COLO668 (cell line): ENCODE results near the gene MAD1L1.
A peak's percentile ranks its signal among the peaks of the same experiment; 100 is the strongest.

ENCODE experiments used
- DNase-seq: peaks from one replicate; lab custom pipeline; 2025; ENCODE audit not compliant: unreplicated experiment; lab: John Stamatoyannopoulos, UW

The MAD1L1 gene

DNA sequence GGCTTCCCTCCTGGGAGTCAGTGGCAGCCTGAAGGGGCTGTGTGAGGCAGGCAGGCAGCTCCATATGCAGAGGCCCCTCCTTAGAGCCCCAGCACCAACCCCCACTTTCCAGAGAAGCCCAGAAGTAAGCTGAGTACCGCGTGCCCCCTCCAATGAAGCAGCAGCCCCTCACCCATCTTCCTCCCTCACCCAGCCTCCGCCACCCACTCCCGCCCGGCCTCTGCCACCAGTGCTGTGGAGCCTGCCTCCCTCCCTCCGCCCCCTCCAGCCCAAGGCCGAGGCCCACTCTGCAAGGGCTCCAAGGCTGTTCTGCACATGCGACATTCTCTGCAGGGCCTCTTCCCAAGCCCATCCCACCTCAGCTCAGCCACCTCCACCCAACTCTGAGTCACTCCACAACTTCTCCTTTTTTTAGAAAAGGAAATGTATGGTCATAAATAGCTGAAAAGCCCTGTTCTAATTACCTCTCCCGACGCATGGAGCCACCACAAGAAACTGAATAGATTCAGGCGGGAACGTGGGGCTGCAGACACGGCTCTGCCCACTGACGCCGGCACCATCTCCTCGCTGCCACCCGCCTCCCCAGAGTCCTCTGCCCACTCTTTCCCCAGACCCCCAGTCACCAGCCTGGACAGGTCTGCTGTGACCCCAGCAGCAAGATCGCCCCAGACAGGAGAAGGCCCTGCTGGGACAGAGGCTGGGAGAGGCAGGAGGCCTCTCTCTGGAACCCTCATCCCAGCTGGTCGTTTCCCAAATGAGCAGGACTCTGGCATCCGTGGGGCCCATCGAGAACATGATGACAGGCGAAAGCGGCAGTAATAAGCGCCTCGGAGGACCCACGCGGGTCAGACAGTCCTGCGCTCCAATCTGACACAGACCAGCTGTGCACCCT is 213.9 kb downstream of the MAD1L1 start:
- DNase-seq, result no peak

DNA sequence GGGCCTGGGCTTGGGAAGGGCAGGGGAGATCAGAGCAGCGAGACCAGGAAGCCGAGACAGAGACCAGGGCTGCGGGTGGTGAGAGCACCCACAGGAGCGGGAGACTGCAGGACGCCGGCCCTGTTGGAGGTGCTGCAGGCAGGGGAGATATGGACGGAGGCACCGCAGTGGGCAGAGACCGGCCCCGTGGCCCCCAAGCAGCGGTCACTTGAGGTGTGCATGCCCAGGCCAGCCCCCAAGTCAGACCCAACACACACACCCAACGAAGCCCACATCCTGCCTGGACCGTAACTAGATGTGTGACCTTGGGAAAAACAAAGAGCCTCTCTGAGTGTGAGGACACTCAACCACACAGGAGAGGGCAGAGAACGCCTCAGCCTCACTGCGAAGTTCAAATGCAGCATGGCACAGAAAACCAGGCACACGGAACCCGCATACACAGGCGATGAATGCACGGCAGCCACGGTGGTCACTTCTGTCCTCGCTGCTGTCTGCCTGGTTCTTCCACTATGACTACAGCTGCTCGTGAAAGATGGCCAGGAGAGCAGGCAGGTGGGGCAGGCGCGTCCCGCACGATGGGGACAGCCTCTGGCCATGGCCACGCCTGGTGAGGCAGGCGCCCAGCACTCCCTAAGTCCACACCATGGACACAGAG is 214.7 kb downstream of the MAD1L1 start:
- no peak for DNase-seq

- no peak for DNase-seq
Observed at GRCh38 chr7:2017481-2017891, 215.3 kb downstream of the MAD1L1 start.

GRCh38 chr7:2016761-2017480 is 215.8 kb downstream of the MAD1L1 start:
- peak; percentile 74 for DNase-seq

DNA sequence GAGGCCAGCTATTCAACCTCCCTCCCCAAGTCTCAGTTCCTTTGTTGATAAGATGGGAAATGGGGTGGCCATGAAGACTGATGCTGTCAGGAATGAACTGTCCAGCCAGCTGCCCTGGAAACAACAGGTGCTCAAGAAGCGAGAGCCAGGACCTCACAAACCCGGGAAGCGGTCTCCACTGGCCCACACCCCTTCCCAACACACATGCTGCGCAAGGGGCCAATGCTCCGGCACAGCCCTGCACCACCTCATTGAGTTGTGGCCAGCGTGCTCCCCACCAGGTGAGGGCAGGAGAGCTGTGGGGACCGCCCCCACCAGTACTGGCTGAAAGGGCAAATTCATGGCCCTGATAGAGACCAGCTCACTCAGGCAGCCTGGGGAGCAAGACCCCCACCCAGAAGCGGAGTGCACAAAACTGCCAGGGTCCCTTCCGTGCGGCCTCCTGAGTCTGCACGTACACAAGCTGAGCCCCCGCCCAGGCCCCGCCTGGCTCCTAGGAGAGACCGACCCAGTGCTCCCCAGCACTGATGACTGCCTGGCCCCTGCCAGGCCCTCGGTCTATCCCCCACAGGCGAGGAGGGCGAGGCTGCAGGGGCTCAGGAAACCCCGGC is 216.6 kb downstream of the MAD1L1 start:
- no peak for DNase-seq

GRCh38 chr7:2015251-2015871 is 217.4 kb downstream of the MAD1L1 start:
- DNase-seq, result no peak

DNA sequence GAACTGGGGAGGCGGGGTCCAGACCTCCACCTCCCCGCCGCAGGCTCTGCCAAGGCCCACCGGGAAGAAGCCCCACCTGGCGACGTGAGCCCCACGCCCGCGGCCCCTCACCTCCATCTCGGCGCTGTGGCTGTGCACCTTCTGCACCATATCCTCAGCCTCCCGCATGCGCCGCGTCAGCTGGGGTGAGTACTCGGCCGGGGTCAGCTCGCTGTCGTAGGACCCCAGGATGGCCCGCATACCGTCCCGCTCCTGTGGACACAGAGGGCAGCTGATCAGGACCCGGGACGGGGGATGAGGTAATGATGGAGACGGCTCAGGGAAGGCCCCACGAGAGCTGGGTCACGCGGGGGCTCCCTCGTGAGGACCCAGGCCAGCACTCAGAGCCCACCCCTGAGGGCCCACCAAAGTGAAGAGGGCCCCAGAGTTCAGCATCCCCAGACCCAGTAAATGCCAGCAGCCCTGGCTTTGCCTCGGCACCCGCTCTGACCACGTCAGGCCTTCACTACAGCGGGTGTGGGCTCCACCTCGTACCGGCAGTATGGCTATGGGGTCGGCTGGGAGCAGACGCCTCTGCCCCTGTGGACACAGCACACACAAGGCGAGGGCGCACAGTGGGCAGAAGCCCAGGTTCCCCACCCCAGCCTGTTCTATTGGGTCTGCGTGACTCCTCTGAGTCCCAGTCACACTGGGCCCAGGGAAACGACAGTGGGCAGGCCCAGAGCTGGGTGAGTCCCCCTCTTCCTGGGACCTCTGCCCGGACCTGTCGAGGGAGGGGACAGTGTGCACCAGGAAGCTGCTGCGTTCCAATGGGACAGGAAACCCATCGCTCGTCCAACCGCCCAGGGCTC is 218.1 kb downstream of the MAD1L1 start:
- DNase-seq, result no peak

DNA sequence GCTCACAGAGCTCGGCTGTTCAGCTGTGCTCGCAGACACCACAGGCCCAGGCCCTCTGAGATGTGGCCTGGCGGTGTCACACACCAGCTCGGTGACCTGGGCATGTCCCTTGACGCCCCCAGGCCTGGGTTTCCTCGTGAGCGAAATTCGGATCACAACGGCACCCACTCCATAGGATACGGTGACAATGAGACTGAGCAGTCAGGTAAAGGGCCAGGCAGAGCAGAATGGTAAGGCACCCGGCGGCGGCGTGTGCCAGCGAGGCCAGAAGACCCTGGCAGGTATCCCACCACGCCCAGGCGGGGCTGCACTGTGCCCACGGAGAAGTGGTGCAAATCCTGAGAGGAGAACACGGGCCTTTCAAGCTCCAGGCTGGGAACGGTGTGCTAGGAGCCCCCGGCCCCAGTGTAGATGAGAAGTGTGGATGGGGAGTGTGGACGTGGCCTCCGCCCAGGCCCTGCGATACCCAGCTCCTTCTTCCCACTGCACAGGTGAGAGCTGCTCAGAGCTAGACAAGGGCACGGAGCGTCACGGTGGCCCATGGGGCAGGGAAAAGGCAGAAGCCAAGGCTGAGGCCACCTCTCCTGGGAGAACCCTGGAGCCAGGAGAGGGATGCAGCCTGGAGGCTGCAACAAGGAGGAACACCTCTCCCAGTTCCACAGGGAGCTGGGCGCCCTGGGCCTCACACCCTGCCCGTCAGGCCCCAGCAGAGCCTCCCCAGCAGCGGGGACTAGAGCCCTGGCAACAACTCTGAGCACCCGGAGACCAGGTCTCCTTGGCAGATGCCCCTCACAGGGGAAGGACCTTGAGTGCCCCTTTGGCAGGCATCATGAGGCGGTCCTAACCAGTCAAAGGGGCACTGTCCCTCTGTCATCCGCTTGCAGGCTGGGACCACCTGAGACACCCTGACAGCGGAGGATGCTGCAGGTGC is 219.1 kb downstream of the MAD1L1 start:
- DNase-seq, result no peak

- DNase-seq, result peak; percentile 70
Observed at GRCh38 chr7:2012981-2013380, 219.8 kb downstream of the MAD1L1 start.

GRCh38 chr7:2012044-2012900 is 220.5 kb downstream of the MAD1L1 start:
- DNase-seq, result no peak

DNA sequence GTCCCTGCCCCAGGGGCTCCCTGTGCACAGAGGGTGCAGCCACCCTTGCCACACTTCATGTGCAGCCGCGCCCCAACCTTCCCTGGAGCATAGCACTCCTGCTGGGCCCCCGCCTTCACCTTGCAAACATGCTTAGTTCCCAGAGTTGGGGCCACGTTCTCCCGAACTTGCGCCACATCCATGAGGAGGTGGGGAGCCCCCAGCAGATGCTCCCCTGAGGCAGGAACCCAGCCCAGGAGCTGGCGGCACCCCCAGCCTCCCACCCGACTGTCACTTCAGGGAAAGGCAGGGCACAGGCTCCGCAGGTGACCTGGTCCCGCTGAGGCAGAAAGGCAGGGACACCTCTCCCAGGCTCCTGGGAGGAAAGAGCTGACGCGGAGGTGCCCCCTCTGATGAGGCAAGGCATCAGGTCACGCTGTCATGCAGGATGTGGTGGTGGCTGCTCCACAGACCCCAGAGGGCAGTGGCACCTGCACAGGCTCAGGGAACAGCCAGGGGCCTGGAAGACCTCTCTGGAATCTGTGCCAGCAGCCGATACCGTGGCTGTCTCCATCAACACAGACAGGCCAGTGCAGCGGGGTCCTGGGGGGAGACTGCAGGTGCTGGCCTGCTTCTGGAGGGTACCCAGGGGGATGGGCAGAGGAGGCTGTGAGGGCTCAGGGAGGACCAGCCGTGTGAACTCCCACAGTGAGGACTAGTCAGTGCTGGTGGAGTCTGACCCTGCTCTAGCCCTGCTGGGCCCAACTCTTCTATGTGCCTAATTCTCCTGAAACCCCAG is 221.3 kb downstream of the MAD1L1 start:
- DNase-seq, result no peak

DNA sequence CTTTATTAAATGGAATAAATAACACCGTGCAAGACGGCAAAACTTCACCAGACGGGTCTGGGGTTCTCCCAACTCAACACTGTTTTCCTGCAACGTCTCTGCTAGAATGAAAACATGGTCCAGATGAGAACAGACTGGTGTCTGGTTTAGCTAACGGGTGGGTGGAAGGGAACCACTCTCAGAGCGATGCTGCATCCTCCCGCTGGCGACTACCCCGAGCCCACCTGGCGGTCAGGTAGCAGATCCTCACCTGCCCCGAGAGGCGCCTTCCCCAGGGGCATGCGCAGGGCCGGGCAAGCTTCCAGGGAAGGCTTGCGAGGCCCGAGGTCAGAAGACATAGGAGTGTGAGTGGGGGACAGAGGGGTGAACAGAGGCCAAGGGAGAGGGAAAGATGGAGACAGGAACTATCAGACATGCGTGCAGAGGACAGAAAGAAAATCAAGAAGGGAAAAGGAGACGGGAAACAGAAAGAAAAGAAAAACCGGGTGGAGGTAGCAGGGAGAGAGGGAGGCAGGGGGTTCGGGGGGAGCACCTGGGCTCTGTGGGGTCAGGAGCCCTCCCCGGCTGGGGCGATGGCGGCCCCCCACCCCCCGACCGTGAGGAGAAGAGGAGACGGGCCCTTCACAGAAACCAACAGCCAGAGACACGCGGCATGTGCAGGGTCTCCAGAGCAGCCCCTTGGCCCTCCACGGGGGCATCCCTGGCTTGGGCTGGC is 222.0 kb downstream of the MAD1L1 start:
- no peak for DNase-seq

- no peak for DNase-seq
Observed at GRCh38 chr7:2010101-2010500, 222.6 kb downstream of the MAD1L1 start.

GRCh38 chr7:2009541-2010001 is 223.2 kb downstream of the MAD1L1 start:
- no peak for DNase-seq

DNA sequence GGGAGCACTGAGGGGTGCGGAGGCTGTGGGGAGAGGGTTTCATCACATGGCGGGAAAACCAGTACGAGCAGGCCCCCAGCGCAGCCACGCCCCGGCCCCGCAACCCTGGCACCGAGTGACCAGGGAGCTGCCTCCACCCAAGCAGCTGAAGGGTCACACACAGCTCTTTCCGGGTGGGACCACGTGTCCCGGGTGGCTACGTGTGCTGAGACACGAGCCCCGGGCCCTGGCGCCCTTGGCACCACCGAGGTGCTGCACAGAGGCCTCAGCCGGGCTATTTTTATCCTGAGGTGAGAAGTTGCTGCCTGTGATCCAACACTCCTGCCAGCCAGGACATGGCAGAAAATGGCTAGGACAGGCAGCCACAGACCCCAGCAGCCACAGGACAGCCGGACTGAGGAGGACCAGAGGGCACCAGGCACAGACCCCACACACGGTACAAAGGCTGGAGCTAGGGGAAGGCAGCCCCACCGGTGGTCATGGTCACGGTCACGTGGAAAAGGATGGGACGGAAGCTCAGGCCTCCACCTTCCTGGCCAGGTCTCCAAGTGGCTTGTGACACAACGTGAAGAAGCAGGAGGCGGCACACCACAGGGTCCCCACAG is 223.7 kb downstream of the MAD1L1 start:
- no peak for DNase-seq
